K562 (cell line): ENCODE measurements around the gene SPINK9. TPM values are rescaled to one million over a fixed set of nuclear protein-coding genes. Genes with fewer than 3 reads are reported as not detected.

Experiments used
- ILF3 ChIP-seq: fragments of 450-650 bp; IDR thresholded peaks from 2 replicates; pipeline ENCODE4 v1.6.1; 2018; ENCODE audit warnings: antibody characterized with exemption, mild to moderate bottlenecking, moderate library complexity, borderline replicate concordance
- MXD1 ChIP-seq: fragments of 250-450 bp; sonication (Bioruptor Pico); IDR thresholded peaks from 2 replicates; pipeline ENCODE4 v1.8.0; 2021; ENCODE audit warnings: borderline replicate concordance, mild to moderate bottlenecking, moderate library complexity; ENCODE audit not compliant: poor library complexity, severe bottlenecking
- NR1H2 ChIP-seq: sonication (generic); formaldehyde crosslinking; IDR thresholded peaks from 2 replicates; pipeline ENCODE4 v1.4.0; 2020; ENCODE audit warnings: mild to moderate bottlenecking, missing genetic modification reagents
- ZBTB5 ChIP-seq: fragments of 450-650 bp; IDR thresholded peaks from 2 replicates; pipeline ENCODE4 v1.6.1; 2017; ENCODE audit warnings: antibody characterized with exemption
- ZNF143 ChIP-seq: sonication (generic); formaldehyde crosslinking; IDR thresholded peaks from 2 replicates; pipeline ENCODE4 v1.9.0; 2022; ENCODE audit warnings: mild to moderate bottlenecking, missing genetic modification reagents
- ZNF318 ChIP-seq, 2 experiments: fragments of 450-650 bp; IDR thresholded peaks; 2 replicates each; pipeline ENCODE4 v1.6.1; 2016; ENCODE audit warnings: mild to moderate bottlenecking in 2 of 2, borderline replicate concordance in 1 of 2, low read depth in 1 of 2, moderate library complexity in 1 of 2
- ZNF699 ChIP-seq: fragments of 250-450 bp; sonication (Bioruptor Pico); IDR thresholded peaks from 2 replicates; pipeline ENCODE4 v1.8.0; 2021; ENCODE audit warnings: mild to moderate bottlenecking, moderate library complexity; ENCODE audit not compliant: insufficient replicate concordance
- polyA plus RNA-seq, 8 experiments: library from polyadenylated mRNA; depleted of rRNA in 4 of 8; stranded (reverse) in 5 of 8; unstranded in 3 of 8; fragments of >200 nt; fragmentation: Nextera tagmentation in 2 of 8; fragmentation: Illumina TruSeq in 1 of 8; extraction: Ambion mirVana in 2 of 8; extraction: Trizol in 1 of 8; gene quantifications; 2 replicates each; pipeline versions ENCODE4 v1.2.1 to v1.2.3, GENCODE V29; 2011 to 2014; ENCODE audit warnings: inconsistent platforms in 1 of 8, missing spikeins in 1 of 8
- total RNA-seq, 7 experiments: library from RNA; depleted of rRNA in 6 of 7; stranded (reverse); fragments of >200 nt in 6 of 7; fragmentation: Illumina TruSeq in 2 of 7; extraction: Trizol in 2 of 7; gene quantifications; 2 replicates each; pipeline versions ENCODE4 v1.2.1 to v1.2.3, GENCODE V29; 2011 to 2021; ENCODE audit warnings: low replicate concordance in 1 of 7
- TF ChIP-seq, protein P1 (sequence below): fragments of 450-650 bp; formaldehyde crosslinking; IDR thresholded peaks from 2 replicates; pipeline ENCODE4 v1.4.0; 2020; ENCODE audit warnings: mild to moderate bottlenecking, mixed read lengths
- TF ChIP-seq, protein P2 (sequence below): fragments of 250-450 bp; sonication (Bioruptor Pico); IDR thresholded peaks from 2 replicates; pipeline ENCODE4 v1.5.0; 2021; ENCODE audit warnings: mild to moderate bottlenecking, borderline replicate concordance
- TF ChIP-seq, protein P3 (sequence below): sonication (generic); formaldehyde crosslinking; IDR thresholded peaks from 2 replicates; pipeline ENCODE4 v1.8.0; 2022; ENCODE audit warnings: mild to moderate bottlenecking, missing genetic modification reagents

Gene SPINK9
- total and polyA plus RNA-seq, 9 of the 15 experiments (the other 6 are each of a cell fraction or from before 2014, with no cell fraction given), result not detected

GRCh38 chr5:148352696-148353095 is 17.3 kb downstream of the SPINK9 start (continued):
- no peak for TF ChIP-seq ZBTB5
- TF ChIP-seq, protein P1, sequence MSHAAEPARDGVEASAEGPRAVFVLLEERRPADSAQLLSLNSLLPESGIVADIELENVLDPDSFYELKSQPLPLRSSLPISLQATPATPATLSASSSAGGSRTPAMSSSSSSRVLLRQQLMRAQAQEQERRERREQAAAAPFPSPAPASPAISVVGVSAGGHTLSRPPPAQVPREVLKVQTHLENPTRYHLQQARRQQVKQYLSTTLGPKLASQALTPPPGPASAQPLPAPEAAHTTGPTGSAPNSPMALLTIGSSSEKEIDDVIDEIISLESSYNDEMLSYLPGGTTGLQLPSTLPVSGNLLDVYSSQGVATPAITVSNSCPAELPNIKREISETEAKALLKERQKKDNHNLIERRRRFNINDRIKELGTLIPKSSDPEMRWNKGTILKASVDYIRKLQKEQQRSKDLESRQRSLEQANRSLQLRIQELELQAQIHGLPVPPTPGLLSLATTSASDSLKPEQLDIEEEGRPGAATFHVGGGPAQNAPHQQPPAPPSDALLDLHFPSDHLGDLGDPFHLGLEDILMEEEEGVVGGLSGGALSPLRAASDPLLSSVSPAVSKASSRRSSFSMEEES (CRISPR knock-in tag), result no peak
- TF ChIP-seq ZNF143 (CRISPR knock-in tag), result no peak
- no peak for TF ChIP-seq MXD1 (CRISPR knock-in tag)
- TF ChIP-seq, protein P2, sequence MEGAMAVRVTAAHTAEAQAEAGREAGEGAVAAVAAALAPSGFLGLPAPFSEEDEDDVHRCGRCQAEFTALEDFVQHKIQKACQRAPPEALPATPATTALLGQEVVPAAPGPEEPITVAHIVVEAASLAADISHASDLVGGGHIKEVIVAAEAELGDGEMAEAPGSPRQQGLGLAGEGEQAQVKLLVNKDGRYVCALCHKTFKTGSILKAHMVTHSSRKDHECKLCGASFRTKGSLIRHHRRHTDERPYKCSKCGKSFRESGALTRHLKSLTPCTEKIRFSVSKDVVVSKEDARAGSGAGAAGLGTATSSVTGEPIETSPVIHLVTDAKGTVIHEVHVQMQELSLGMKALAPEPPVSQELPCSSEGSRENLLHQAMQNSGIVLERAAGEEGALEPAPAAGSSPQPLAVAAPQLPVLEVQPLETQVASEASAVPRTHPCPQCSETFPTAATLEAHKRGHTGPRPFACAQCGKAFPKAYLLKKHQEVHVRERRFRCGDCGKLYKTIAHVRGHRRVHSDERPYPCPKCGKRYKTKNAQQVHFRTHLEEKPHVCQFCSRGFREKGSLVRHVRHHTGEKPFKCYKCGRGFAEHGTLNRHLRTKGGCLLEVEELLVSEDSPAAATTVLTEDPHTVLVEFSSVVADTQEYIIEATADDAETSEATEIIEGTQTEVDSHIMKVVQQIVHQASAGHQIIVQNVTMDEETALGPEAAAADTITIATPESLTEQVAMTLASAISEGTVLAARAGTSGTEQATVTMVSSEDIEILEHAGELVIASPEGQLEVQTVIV (CRISPR knock-in tag), result no peak
- no peak for TF ChIP-seq ZNF318 (IDR thresholded peaks at IDR 0.05; ENCODE audit: borderline replicate concordance in 1 of 2, low read depth in 1 of 2)
- TF ChIP-seq NR1H2 (CRISPR knock-in tag), result no peak
- TF ChIP-seq, protein P3, sequence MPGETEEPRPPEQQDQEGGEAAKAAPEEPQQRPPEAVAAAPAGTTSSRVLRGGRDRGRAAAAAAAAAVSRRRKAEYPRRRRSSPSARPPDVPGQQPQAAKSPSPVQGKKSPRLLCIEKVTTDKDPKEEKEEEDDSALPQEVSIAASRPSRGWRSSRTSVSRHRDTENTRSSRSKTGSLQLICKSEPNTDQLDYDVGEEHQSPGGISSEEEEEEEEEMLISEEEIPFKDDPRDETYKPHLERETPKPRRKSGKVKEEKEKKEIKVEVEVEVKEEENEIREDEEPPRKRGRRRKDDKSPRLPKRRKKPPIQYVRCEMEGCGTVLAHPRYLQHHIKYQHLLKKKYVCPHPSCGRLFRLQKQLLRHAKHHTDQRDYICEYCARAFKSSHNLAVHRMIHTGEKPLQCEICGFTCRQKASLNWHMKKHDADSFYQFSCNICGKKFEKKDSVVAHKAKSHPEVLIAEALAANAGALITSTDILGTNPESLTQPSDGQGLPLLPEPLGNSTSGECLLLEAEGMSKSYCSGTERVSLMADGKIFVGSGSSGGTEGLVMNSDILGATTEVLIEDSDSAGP, result no peak
- no peak for TF ChIP-seq ILF3
- no peak for TF ChIP-seq ZNF699 (CRISPR knock-in tag)
